Right lobe of liver (tissue), 4 donors: ENCODE results near the gene RMDN3.

Experiments used
- POLR2A ChIP-seq: fragments of 450-650 bp; IDR thresholded peaks from one replicate; pipeline ENCODE4 v1.6.1; 2017; ENCODE audit warnings: antibody characterized with exemption, mild to moderate bottlenecking
- TF ChIP-seq, protein P1 (sequence below), 4 donors: fragments of 200-600 bp in 3 of 4; fragments of 450-650 bp in 1 of 4; IDR thresholded peaks; one replicate each; pipeline versions ENCODE4 v1.5.1 to v1.8.0; 2016 to 2022; ENCODE audit warnings: antibody characterized with exemption in 4 of 4, mild to moderate bottlenecking in 2 of 4
- donor health status: DM: no; HTN: no; CAD: no.
- donor health status: DM: no; HTN: no; CAD: no.
- donor health status: DM: no; HTN: yes; CAD: no.

DNA sequence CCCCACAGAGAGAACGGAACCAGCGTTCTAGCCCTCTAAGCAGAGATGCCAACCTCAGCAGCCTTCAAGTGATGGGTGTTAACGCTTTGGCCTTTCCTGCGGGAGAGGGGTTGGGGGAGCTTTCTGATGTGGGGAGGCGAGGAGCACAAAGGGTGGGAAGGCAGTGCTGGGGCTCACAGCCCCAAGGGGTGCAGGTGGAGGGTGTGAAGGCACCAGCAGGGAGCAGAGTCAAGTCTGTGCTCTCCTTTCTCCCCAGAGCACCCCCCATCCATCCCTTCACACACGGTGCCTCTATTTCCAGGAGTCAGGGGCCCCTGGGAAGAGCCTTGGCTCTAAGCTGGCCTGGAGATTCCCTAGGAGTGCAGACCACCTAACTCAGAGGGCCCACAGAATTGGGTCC is 18.8 kb upstream of the RMDN3 start:
- no peak for TF ChIP-seq POLR2A
- TF ChIP-seq, protein P1, sequence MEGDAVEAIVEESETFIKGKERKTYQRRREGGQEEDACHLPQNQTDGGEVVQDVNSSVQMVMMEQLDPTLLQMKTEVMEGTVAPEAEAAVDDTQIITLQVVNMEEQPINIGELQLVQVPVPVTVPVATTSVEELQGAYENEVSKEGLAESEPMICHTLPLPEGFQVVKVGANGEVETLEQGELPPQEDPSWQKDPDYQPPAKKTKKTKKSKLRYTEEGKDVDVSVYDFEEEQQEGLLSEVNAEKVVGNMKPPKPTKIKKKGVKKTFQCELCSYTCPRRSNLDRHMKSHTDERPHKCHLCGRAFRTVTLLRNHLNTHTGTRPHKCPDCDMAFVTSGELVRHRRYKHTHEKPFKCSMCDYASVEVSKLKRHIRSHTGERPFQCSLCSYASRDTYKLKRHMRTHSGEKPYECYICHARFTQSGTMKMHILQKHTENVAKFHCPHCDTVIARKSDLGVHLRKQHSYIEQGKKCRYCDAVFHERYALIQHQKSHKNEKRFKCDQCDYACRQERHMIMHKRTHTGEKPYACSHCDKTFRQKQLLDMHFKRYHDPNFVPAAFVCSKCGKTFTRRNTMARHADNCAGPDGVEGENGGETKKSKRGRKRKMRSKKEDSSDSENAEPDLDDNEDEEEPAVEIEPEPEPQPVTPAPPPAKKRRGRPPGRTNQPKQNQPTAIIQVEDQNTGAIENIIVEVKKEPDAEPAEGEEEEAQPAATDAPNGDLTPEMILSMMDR (IDR thresholded peaks at IDR 0.05): no peak
